ENCODE data around the gene KRTAP5-4.

- TF ChIP-seq CTCF (IDR thresholded peaks at IDR 0.05) = no peak
- TF ChIP-seq POLR2A (IDR thresholded peaks at IDR 0.05) = no peak
These were observed 13.6 kb downstream of the KRTAP5-4 start, which contains the start of gene KRTAP5-3 for GRCh38 chr11:1608363-1608762.

All from esophagus squamous epithelium (tissue), 4 donors.